Karpas-422 (cell line): ENCODE data around the gene SRD5A2. TPM values are rescaled to one million over a fixed set of nuclear protein-coding genes. Genes with fewer than 3 reads are reported as not detected.

Source experiments
- total RNA-seq: library from RNA; depleted of rRNA; stranded (reverse); fragments of >200 nt; shearing (Covaris generic); gene quantifications from 2 replicates; pipeline ENCODE4 v1.2.3, GENCODE V29; 2014; ENCODE audit warnings: low replicate concordance; rRNA removed

Gene SRD5A2
- total RNA-seq, 1 experiment from 2014 or later = 0.04 TPM

Other genes starting within 250 kb of the SRD5A2 start
- gene XDH, start 166.2 kb downstream of the SRD5A2 start, total RNA-seq = not detected in 2 replicates